ENCODE results near the gene TTPAL. TPM values are rescaled to one million over a fixed set of nuclear protein-coding genes. Genes with fewer than 3 reads are reported as not detected.

TTPAL gene
- total RNA-seq, 1 experiment from 2014 or later, result 20.4 TPM

- RAD21 ChIA-PET (ENCODE audit: low non-redundant PET in 1 of 2, low total read pairs in 2 of 2, uncharacterized antibody in 2 of 2, unreplicated experiment in 2 of 2), result no interaction called here
- intact Hi-C loops (cut with micrococcal nuclease), result no loop called here
- Histone ChIP-seq H2AFZ (ENCODE audit: low read depth, low read length, poor library complexity, severe bottlenecking) (no peak overlapping the region), H3K4me3 (replicated peaks in 1 of 2; ENCODE audit: low read depth in 1 of 2, low read length in 2 of 2) (no peak overlapping the region), H3K9ac (ENCODE audit: low read length) (no peak overlapping the region), H3K4me2 (ENCODE audit: low read length) (no peak overlapping the region), H3K9me2 (ENCODE audit: insufficient read depth) (no peaks in the 10 kb centered on the region), H4K20me1 (ENCODE audit: insufficient read depth) (no peaks in the 10 kb centered on the region), H3K4me1 (ENCODE audit: control insufficient read depth in 1 of 2, insufficient read depth in 2 of 2, low read length in 2 of 2) (no peaks in the 10 kb centered on the region), H3K36me3 (ENCODE audit: control insufficient read depth in 1 of 2, insufficient read depth in 2 of 2, low read length in 2 of 2) (no peaks in the 10 kb centered on the region), H3K27ac (ENCODE audit: low read depth, low read length) (no peak overlapping the region), H3K27me3 (ENCODE audit: insufficient read depth, low read length) (no peaks in the 10 kb centered on the region), H3K79me2 (ENCODE audit: insufficient read depth, low read length) (no peaks in the 10 kb centered on the region), H3K9me3 (ENCODE audit: control insufficient read depth in 1 of 2, insufficient read depth in 1 of 2, low read depth in 1 of 2, low read length in 2 of 2) (no peaks in the 10 kb centered on the region)
- CTCF ChIA-PET, result interaction anchor here (1.2 kb wide), 1 partner anchor 16 kb away, joined by 3 read pairs; no protein-coding TSS in a partner anchor
- ATAC-seq (no peak), DNase-seq (ENCODE audit: low read depth, low spot score) (no peak)
- TF ChIP-seq CEBPB (IDR thresholded peaks at IDR 0.05; ENCODE audit: low read depth) (no peak), ZNF274 (IDR thresholded peaks at IDR 0.05; ENCODE audit: low read depth, low read length) (no peak), SP1 (IDR thresholded peaks at IDR 0.05; ENCODE audit: low read depth) (no peak), ZBTB33 (IDR thresholded peaks at IDR 0.05; ENCODE audit: extremely low read depth, insufficient replicate concordance, low read length) (no peak), ATF3 (IDR thresholded peaks at IDR 0.05) (no peak), EZH2 (IDR thresholded peaks at IDR 0.05) (no peak), ELF1 (IDR thresholded peaks at IDR 0.05; ENCODE audit: borderline replicate concordance, low read depth) (no peak), RAD21 (IDR thresholded peaks at IDR 0.05; ENCODE audit: low read depth) (no peak), FOSL1 (IDR thresholded peaks at IDR 0.05; ENCODE audit: low read depth) (no peak), SIN3A (IDR thresholded peaks at IDR 0.05; ENCODE audit: low read depth) (no peak), JUND (IDR thresholded peaks at IDR 0.05) (no peak), REST (IDR thresholded peaks at IDR 0.05; ENCODE audit: low read depth) (no peak)
- TF ChIP-seq, protein P1, sequence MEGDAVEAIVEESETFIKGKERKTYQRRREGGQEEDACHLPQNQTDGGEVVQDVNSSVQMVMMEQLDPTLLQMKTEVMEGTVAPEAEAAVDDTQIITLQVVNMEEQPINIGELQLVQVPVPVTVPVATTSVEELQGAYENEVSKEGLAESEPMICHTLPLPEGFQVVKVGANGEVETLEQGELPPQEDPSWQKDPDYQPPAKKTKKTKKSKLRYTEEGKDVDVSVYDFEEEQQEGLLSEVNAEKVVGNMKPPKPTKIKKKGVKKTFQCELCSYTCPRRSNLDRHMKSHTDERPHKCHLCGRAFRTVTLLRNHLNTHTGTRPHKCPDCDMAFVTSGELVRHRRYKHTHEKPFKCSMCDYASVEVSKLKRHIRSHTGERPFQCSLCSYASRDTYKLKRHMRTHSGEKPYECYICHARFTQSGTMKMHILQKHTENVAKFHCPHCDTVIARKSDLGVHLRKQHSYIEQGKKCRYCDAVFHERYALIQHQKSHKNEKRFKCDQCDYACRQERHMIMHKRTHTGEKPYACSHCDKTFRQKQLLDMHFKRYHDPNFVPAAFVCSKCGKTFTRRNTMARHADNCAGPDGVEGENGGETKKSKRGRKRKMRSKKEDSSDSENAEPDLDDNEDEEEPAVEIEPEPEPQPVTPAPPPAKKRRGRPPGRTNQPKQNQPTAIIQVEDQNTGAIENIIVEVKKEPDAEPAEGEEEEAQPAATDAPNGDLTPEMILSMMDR (IDR thresholded peaks at IDR 0.05 in 2 of 3, conservative IDR thresholded peaks at IDR 0.05 in 1 of 3; ENCODE audit: borderline replicate concordance in 1 of 3, insufficient read depth in 1 of 3, low read depth in 2 of 3, low read length in 2 of 3), result no peak
- TF ChIP-seq, protein P2, sequence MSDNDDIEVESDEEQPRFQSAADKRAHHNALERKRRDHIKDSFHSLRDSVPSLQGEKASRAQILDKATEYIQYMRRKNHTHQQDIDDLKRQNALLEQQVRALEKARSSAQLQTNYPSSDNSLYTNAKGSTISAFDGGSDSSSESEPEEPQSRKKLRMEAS (IDR thresholded peaks at IDR 0.05), result no peak
- POLR2A ChIA-PET, result no interaction called here
- no TSS peak for BruUV-seq (replicated peaks)
Observed at GRCh38 chr20:44454306-44454963, 21.2 kb upstream of the TTPAL start.

All from HCT116 (cell line).